ENCODE results near the gene FADS2.

DNA sequence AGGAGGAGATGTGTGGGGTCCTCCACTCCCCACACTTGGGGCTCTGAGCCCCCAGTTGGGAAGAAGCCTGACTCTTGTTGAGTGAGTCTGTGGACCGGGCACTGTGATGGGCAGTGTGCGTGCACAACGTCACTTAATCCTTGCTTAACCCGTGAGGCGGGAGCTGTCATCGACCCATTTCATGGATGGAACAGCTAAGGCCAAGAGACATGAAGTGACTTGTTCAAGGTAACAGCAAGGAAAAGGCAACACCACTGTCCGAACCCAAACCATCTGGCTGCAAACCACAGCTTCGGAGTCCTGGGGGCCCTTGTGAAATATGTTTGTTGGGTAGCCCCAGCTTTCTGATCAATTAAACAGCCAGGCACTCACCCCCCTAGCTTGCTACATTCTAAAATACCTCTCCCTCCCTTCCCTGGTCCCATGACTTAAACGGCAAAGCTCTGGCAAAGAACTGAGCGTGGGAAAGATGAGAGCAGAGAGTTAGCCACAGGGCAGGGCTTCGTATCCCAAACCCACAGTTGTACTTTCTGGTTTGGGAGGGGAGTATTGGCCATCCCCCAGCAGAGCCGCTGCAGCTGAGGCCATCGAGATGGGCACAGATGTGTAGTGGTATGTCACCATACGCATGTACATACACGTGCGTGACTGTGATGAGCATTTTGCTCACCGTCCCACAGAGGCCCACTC is 26.3 kb downstream of the FADS2 start:
- TF ChIP-seq, protein P1, sequence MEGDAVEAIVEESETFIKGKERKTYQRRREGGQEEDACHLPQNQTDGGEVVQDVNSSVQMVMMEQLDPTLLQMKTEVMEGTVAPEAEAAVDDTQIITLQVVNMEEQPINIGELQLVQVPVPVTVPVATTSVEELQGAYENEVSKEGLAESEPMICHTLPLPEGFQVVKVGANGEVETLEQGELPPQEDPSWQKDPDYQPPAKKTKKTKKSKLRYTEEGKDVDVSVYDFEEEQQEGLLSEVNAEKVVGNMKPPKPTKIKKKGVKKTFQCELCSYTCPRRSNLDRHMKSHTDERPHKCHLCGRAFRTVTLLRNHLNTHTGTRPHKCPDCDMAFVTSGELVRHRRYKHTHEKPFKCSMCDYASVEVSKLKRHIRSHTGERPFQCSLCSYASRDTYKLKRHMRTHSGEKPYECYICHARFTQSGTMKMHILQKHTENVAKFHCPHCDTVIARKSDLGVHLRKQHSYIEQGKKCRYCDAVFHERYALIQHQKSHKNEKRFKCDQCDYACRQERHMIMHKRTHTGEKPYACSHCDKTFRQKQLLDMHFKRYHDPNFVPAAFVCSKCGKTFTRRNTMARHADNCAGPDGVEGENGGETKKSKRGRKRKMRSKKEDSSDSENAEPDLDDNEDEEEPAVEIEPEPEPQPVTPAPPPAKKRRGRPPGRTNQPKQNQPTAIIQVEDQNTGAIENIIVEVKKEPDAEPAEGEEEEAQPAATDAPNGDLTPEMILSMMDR (IDR thresholded peaks at IDR 0.05 in 4 of 5, conservative IDR thresholded peaks at IDR 0.05 in 1 of 5): no peak
- TF ChIP-seq POLR2A (IDR thresholded peaks at IDR 0.05): no peak

Measured in gastrocnemius medialis (tissue), 4 donors.